HG02678 (cell line): ENCODE data around the gene DGKH.

Experiments
- ATAC-seq: cut with Tn5 transposase; IDR thresholded peaks from one replicate; pipeline ENCODE4 v1.9.1; 2021; ENCODE audit warnings: mild to moderate bottlenecking, moderate library complexity; ENCODE audit not compliant: unreplicated experiment

DGKH gene

GRCh38 chr13:42048342-42048683 is at the start of gene DGKH:
TSS of gene DGKH (plus strand) at chr13:42048648. CDS start at chr13:42048774, 126 bp downstream.
- peak; percentile 22 for ATAC-seq

- no peak for ATAC-seq
Measured at GRCh38 chr13:42000846-42001245, 47.6 kb upstream of the DGKH start.

GRCh38 chr13:42001580-42001979 is 46.9 kb upstream of the DGKH start:
- ATAC-seq, result no peak

GRCh38 chr13:42002066-42002465 is 46.4 kb upstream of the DGKH start:
- no peak for ATAC-seq

GRCh38 chr13:42007844-42008243 is 40.6 kb upstream of the DGKH start:
- no peak for ATAC-seq

- no peak for ATAC-seq
Measured at GRCh38 chr13:42009057-42009456, 39.4 kb upstream of the DGKH start.

GRCh38 chr13:42011601-42012350 is 36.7 kb upstream of the DGKH start:
- no peak for ATAC-seq

GRCh38 chr13:42014119-42014518 is 34.3 kb upstream of the DGKH start:
- ATAC-seq, result no peak

- ATAC-seq, result no peak
Measured at GRCh38 chr13:42017264-42017663, 31.2 kb upstream of the DGKH start.

- no peak for ATAC-seq
Measured at GRCh38 chr13:42021851-42022250, 26.6 kb upstream of the DGKH start.

GRCh38 chr13:42022336-42022735 is 26.1 kb upstream of the DGKH start:
- ATAC-seq, result no peak

- ATAC-seq, result no peak
Measured at GRCh38 chr13:42022796-42023493, 25.5 kb upstream of the DGKH start.

GRCh38 chr13:42027286-42027685 is 21.2 kb upstream of the DGKH start:
- no peak for ATAC-seq

- no peak for ATAC-seq
Measured at GRCh38 chr13:42028113-42028799, 20.2 kb upstream of the DGKH start.

- no peak for ATAC-seq
Measured at GRCh38 chr13:42035905-42036521, 12.4 kb upstream of the DGKH start.

- ATAC-seq, result no peak
Measured at GRCh38 chr13:42036711-42037110, 11.7 kb upstream of the DGKH start.

GRCh38 chr13:42038661-42039456 is 9.6 kb upstream of the DGKH start:
- no peak for ATAC-seq

- ATAC-seq, result peak; percentile 6
Measured at GRCh38 chr13:42039457-42039945, 8.9 kb upstream of the DGKH start.

- peak; percentile 69 for ATAC-seq
Measured at GRCh38 chr13:42039946-42040729, 8.3 kb upstream of the DGKH start.

GRCh38 chr13:42040730-42041010 is 7.8 kb upstream of the DGKH start:
- ATAC-seq, result no peak
